ENCODE data around the gene C22orf39.

The C22orf39 gene

DNA sequence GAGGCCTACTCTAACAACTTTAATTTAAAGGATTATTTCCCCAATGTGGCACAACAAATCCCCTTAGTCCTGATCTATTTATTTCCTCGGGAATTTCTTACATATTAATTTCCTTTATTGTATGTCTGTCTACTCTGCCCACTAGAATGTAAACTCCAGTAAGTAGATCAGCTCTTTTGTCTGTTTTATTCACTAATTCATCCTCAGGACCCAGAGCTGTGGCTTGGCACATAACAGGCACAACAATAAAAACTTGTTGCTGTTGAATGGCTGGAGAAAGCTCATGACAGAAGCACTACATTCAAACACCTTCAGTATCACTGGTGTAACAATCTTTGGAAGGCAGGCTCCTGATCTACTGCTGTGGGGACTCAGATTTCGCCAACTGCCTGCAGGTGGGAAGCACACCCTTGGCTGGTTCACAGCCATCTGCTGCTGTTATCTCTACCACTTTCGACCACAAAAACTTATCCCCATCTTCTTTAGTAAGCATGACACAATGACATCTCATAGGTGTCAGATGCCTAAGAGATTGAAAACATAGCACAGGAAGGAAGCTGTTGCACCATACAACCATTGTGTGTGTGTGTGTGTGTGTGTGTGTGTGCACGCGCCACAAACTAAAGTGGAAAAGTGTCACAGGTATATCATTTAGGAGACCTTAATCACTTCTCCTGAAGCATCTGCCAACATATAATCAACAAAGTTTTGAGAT lies 27.9 kb downstream of the C22orf39 start:
- no peak overlapping the region for H3K4me3 ChIP-seq (ENCODE audit: low read depth in 1 of 2, low read length in 2 of 2)
- no peak overlapping the region for H3K27ac ChIP-seq (ENCODE audit: low read length)
- H3K36me3 ChIP-seq (ENCODE audit: control insufficient read depth in 1 of 2, insufficient read depth in 2 of 2, low read length in 2 of 2), result no peaks in the 10 kb centered on the region
- peaks cover 0 to 11% of the 10 kb centered on the region in 2 donors for H3K4me1 ChIP-seq (ENCODE audit: control insufficient read depth in 1 of 2, insufficient read depth in 2 of 2, low read length in 2 of 2)
- H3K9me3 ChIP-seq (ENCODE audit: control insufficient read depth in 1 of 2, low read length in 2 of 2), result no peaks in the 10 kb centered on the region
- no peaks in the 10 kb centered on the region for H3K27me3 ChIP-seq (ENCODE audit: low read depth, low read length)

DNA sequence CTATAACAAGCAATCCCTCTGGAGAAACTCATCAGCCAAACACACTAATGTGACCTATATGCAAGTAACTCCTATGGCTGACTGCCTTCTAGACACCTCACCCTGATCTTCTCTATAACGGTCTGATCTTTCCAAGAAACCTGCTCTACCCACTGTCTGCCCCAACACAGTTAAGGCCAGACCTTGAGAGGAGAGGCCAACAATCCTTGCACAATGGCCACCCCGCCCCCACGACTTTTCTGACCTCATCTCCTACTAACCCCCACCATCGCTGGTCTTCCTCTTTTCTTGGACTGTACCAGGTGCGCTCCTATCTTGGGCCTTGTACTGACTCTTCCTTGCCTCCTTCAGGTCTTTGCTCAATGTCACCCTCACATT lies 28.4 kb downstream of the C22orf39 start:
- Histone ChIP-seq H3K27me3 (ENCODE audit: low read depth, low read length) (no peaks in the 10 kb centered on the region), H3K36me3 (ENCODE audit: control insufficient read depth in 1 of 2, insufficient read depth in 2 of 2, low read length in 2 of 2) (no peaks in the 10 kb centered on the region), H3K4me3 (ENCODE audit: low read depth in 1 of 2, low read length in 2 of 2) (no peak overlapping the region), H3K9me3 (ENCODE audit: control insufficient read depth in 1 of 2, low read length in 2 of 2) (no peaks in the 10 kb centered on the region), H3K27ac (ENCODE audit: low read length) (no peak overlapping the region), H3K4me1 (ENCODE audit: control insufficient read depth in 1 of 2, insufficient read depth in 2 of 2, low read length in 2 of 2) (peaks cover 0 to 11% of the 10 kb centered on the region in 2 donors)

DNA sequence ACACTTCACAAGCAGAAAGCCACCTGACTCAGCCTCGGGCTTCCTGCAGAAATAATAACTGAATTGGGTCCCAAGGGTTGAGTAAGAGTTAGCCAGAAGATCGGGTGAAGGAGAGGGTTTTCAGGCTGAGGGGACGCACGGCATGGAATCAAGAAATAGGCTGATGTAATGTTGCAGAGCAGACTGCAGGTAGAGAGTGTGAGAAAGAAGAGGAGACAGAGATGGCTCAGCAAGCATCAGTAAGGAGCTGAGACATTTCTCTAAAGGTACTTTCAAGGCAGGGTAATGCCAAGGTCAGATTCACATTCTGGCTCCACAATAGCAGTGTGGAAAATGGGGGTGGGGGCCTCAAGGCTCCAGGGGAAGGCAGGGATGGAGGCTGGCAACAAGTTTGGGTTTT lies 34.6 kb downstream of the C22orf39 start:
- Histone ChIP-seq H3K27ac (ENCODE audit: low read length) (no peak overlapping the region), H3K36me3 (ENCODE audit: control insufficient read depth in 1 of 2, insufficient read depth in 2 of 2, low read length in 2 of 2) (peaks cover 17 to 24% of the 10 kb centered on the region in 2 donors), H3K4me1 (ENCODE audit: control insufficient read depth in 1 of 2, insufficient read depth in 2 of 2, low read length in 2 of 2) (no peaks in the 10 kb centered on the region), H3K9me3 (ENCODE audit: control insufficient read depth in 1 of 2, low read length in 2 of 2) (no peaks in the 10 kb centered on the region), H3K27me3 (ENCODE audit: low read depth, low read length) (no peaks in the 10 kb centered on the region), H3K4me3 (ENCODE audit: low read depth in 1 of 2, low read length in 2 of 2) (no peak overlapping the region)

GRCh38 chr22:19412478-19412877 lies 35.0 kb downstream of the C22orf39 start:
- Histone ChIP-seq H3K4me3 (ENCODE audit: low read depth in 1 of 2, low read length in 2 of 2) (no peak overlapping the region), H3K36me3 (ENCODE audit: control insufficient read depth in 1 of 2, insufficient read depth in 2 of 2, low read length in 2 of 2) (peaks cover 21 to 28% of the 10 kb centered on the region in 2 donors), H3K4me1 (ENCODE audit: control insufficient read depth in 1 of 2, insufficient read depth in 2 of 2, low read length in 2 of 2) (no peaks in the 10 kb centered on the region), H3K9me3 (ENCODE audit: control insufficient read depth in 1 of 2, low read length in 2 of 2) (no peaks in the 10 kb centered on the region), H3K27me3 (ENCODE audit: low read depth, low read length) (no peaks in the 10 kb centered on the region), H3K27ac (ENCODE audit: low read length) (no peak overlapping the region)

DNA sequence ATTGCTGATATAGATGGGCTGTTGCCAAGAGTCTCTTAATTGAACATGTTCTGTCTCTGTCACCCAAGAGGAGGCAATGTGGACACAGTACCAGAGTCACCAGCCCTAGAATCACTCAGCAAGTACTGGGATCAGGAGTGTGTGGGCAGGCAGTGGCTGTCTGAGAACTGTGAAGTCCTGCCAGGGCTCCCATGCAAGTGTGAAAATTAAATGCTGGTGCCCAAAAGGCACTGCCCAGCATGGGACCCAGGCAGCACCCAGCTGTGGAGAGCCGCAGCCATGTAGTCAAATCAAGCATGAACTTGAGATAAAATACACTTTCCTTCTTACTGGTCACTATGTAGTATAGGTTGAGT lies 35.8 kb downstream of the C22orf39 start:
- Histone ChIP-seq H3K36me3 (ENCODE audit: control insufficient read depth in 1 of 2, insufficient read depth in 2 of 2, low read length in 2 of 2) (peaks cover 27 to 36% of the 10 kb centered on the region in 2 donors), H3K4me3 (ENCODE audit: low read depth in 1 of 2, low read length in 2 of 2) (no peak overlapping the region), H3K27ac (ENCODE audit: low read length) (no peak overlapping the region), H3K4me1 (ENCODE audit: control insufficient read depth in 1 of 2, insufficient read depth in 2 of 2, low read length in 2 of 2) (no peaks in the 10 kb centered on the region), H3K27me3 (ENCODE audit: low read depth, low read length) (no peaks in the 10 kb centered on the region), H3K9me3 (ENCODE audit: control insufficient read depth in 1 of 2, low read length in 2 of 2) (no peaks in the 10 kb centered on the region)

DNA sequence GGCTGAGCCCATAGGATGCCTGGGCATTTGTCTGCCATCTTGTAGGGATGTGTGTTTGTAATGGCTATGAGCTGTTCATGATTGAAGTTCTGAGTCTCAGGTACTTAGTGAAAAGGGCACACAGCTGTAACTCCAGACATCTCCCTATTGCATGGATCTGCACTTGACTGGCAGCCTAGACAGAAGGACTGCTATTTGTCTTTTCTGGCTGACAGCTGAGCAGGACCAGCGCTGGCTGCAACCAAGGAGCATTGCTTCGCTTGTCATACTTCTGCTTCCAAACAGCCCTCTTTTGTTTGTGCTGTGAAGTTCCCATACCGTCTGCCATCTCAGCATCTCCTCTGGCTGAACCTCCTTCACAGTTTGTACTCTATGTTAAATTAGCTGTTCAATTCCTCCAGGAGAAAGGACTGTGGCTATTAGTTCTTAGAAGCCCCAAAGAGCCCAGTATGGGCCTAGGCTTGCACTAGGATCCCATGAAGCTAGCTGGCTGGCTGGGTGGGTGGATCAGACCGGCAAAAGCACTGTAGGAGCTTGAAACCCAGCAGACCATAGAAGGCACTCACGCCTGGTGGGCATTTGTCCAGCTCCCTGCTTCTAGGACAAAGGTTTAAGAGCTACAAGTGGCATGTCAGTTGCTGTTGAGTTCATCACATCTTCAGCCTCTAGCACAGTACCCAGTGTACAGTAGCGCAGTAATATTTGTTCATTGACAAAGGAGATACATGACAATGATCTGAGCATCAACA lies 36.4 kb downstream of the C22orf39 start:
- no peak overlapping the region for H3K4me3 ChIP-seq (ENCODE audit: low read depth in 1 of 2, low read length in 2 of 2)
- H3K27ac ChIP-seq (ENCODE audit: low read length), result no peak overlapping the region
- H3K36me3 ChIP-seq (ENCODE audit: control insufficient read depth in 1 of 2, insufficient read depth in 2 of 2, low read length in 2 of 2), result peaks cover 33 to 41% of the 10 kb centered on the region in 2 donors
- no peaks in the 10 kb centered on the region for H3K9me3 ChIP-seq (ENCODE audit: control insufficient read depth in 1 of 2, low read length in 2 of 2)
- H3K27me3 ChIP-seq (ENCODE audit: low read depth, low read length), result no peaks in the 10 kb centered on the region
- no peaks in the 10 kb centered on the region for H3K4me1 ChIP-seq (ENCODE audit: control insufficient read depth in 1 of 2, insufficient read depth in 2 of 2, low read length in 2 of 2)

GRCh38 chr22:19407649-19408606 lies 39.6 kb downstream of the C22orf39 start:
- peaks cover 46 to 53% of the 10 kb centered on the region in 2 donors for H3K36me3 ChIP-seq (ENCODE audit: control insufficient read depth in 1 of 2, insufficient read depth in 2 of 2, low read length in 2 of 2)
- H3K9me3 ChIP-seq (ENCODE audit: control insufficient read depth in 1 of 2, low read length in 2 of 2), result no peaks in the 10 kb centered on the region
- no peaks in the 10 kb centered on the region for H3K27me3 ChIP-seq (ENCODE audit: low read depth, low read length)
- no peaks in the 10 kb centered on the region for H3K4me1 ChIP-seq (ENCODE audit: control insufficient read depth in 1 of 2, insufficient read depth in 2 of 2, low read length in 2 of 2)
- no peak overlapping the region for H3K27ac ChIP-seq (ENCODE audit: low read length)
- no peak overlapping the region for H3K4me3 ChIP-seq (ENCODE audit: low read depth in 1 of 2, low read length in 2 of 2)

DNA sequence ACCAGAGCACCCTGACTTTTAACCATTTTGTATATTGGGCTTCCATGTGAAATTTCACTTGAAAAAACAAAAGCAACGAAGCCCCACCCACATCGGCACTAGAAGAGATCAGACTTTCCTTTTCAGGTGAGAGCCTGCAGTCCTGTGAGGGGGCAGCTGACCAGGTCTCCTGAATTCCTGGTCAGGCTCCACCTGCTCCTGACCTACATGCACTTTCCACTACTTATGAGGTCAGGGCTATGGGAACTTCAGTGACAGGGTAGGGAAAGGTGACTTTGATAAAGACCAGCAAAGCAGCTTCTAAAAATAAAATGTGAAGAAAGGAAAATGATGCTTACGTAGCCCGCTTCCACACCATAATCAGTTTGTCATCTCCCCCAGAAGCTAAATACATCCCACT lies 40.7 kb downstream of the C22orf39 start:
- H3K4me1 ChIP-seq (ENCODE audit: control insufficient read depth in 1 of 2, insufficient read depth in 2 of 2, low read length in 2 of 2), result no peaks in the 10 kb centered on the region
- H3K27me3 ChIP-seq (ENCODE audit: low read depth, low read length), result no peaks in the 10 kb centered on the region
- no peak overlapping the region for H3K4me3 ChIP-seq (ENCODE audit: low read depth in 1 of 2, low read length in 2 of 2)
- H3K36me3 ChIP-seq (ENCODE audit: control insufficient read depth in 1 of 2, insufficient read depth in 2 of 2, low read length in 2 of 2), result peaks cover 54 to 61% of the 10 kb centered on the region in 2 donors
- H3K9me3 ChIP-seq (ENCODE audit: control insufficient read depth in 1 of 2, low read length in 2 of 2), result no peaks in the 10 kb centered on the region
- H3K27ac ChIP-seq (ENCODE audit: low read length), result no peak overlapping the region

- peaks cover 59 to 64% of the 10 kb centered on the region in 2 donors for H3K36me3 ChIP-seq (ENCODE audit: control insufficient read depth in 1 of 2, insufficient read depth in 2 of 2, low read length in 2 of 2)
- H3K4me3 ChIP-seq (ENCODE audit: low read depth in 1 of 2, low read length in 2 of 2), result no peak overlapping the region
- H3K4me1 ChIP-seq (ENCODE audit: control insufficient read depth in 1 of 2, insufficient read depth in 2 of 2, low read length in 2 of 2), result no peaks in the 10 kb centered on the region
- no peak overlapping the region for H3K27ac ChIP-seq (ENCODE audit: low read length)
- no peaks in the 10 kb centered on the region for H3K9me3 ChIP-seq (ENCODE audit: control insufficient read depth in 1 of 2, low read length in 2 of 2)
- no peaks in the 10 kb centered on the region for H3K27me3 ChIP-seq (ENCODE audit: low read depth, low read length)
These were observed 41.2 kb downstream of the C22orf39 start for GRCh38 chr22:19406281-19406811.

GRCh38 chr22:19405652-19406051 lies 41.9 kb downstream of the C22orf39 start:
- Histone ChIP-seq H3K4me3 (ENCODE audit: low read depth in 1 of 2, low read length in 2 of 2) (no peak overlapping the region), H3K27ac (ENCODE audit: low read length) (no peak overlapping the region), H3K4me1 (ENCODE audit: control insufficient read depth in 1 of 2, insufficient read depth in 2 of 2, low read length in 2 of 2) (no peaks in the 10 kb centered on the region), H3K9me3 (ENCODE audit: control insufficient read depth in 1 of 2, low read length in 2 of 2) (no peaks in the 10 kb centered on the region), H3K36me3 (ENCODE audit: control insufficient read depth in 1 of 2, insufficient read depth in 2 of 2, low read length in 2 of 2) (peaks cover 64 to 71% of the 10 kb centered on the region in 2 donors), H3K27me3 (ENCODE audit: low read depth, low read length) (no peaks in the 10 kb centered on the region)

GRCh38 chr22:19405133-19405532 lies 42.4 kb downstream of the C22orf39 start:
- Histone ChIP-seq H3K4me1 (ENCODE audit: control insufficient read depth in 1 of 2, insufficient read depth in 2 of 2, low read length in 2 of 2) (no peaks in the 10 kb centered on the region), H3K9me3 (ENCODE audit: control insufficient read depth in 1 of 2, low read length in 2 of 2) (no peaks in the 10 kb centered on the region), H3K27me3 (ENCODE audit: low read depth, low read length) (no peaks in the 10 kb centered on the region), H3K36me3 (ENCODE audit: control insufficient read depth in 1 of 2, insufficient read depth in 2 of 2, low read length in 2 of 2) (peaks cover 62 to 70% of the 10 kb centered on the region in 2 donors), H3K4me3 (ENCODE audit: low read depth in 1 of 2, low read length in 2 of 2) (no peak overlapping the region), H3K27ac (ENCODE audit: low read length) (no peak overlapping the region)

All from muscle layer of duodenum (tissue), 2 donors.